ENCODE results near the gene CIAO1.
A peak's percentile ranks its signal among the peaks of the same experiment; 100 is the strongest.

The CIAO1 gene

DNA sequence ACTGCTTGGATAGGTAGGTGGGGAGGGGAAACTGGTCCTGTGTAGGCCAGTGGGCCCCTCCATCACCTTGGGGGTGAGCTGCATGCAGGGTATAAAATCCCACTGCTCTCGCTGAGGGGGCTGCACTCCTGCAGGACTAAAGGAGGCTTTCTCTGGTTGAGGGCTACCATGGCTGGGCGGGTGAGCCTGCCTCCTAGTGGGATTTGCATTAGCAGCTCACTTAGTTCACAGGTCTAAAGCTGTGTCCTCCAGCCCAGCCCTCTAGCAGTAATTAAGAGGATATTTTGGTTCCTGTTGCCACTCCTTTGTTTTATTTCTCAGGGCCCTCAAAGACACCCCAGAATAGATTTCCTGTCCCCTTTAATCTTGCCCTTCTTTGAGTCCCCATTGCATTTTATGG lies 24.8 kb upstream of the CIAO1 start:
- H3F3A ChIP-seq (ENCODE audit: low read depth) = no peaks in the 10 kb centered on the region
- H3K79me2 ChIP-seq (ENCODE audit: insufficient read depth, low read length) = no peaks in the 10 kb centered on the region
- H3K9ac ChIP-seq (ENCODE audit: low read depth, low read length, poor library complexity, severe bottlenecking) = peak overlapping the region; percentile 61
- TF ChIP-seq, protein P1, sequence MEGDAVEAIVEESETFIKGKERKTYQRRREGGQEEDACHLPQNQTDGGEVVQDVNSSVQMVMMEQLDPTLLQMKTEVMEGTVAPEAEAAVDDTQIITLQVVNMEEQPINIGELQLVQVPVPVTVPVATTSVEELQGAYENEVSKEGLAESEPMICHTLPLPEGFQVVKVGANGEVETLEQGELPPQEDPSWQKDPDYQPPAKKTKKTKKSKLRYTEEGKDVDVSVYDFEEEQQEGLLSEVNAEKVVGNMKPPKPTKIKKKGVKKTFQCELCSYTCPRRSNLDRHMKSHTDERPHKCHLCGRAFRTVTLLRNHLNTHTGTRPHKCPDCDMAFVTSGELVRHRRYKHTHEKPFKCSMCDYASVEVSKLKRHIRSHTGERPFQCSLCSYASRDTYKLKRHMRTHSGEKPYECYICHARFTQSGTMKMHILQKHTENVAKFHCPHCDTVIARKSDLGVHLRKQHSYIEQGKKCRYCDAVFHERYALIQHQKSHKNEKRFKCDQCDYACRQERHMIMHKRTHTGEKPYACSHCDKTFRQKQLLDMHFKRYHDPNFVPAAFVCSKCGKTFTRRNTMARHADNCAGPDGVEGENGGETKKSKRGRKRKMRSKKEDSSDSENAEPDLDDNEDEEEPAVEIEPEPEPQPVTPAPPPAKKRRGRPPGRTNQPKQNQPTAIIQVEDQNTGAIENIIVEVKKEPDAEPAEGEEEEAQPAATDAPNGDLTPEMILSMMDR (conservative IDR thresholded peaks at IDR 0.05; ENCODE audit: low read length) = 0 out of 2 replicates have a peak, but pooled peaks have one; percentile 14
- TF ChIP-seq EZH2phosphoT487 (IDR thresholded peaks at IDR 0.05; ENCODE audit: borderline replicate concordance) = no peak
- no peaks in the 10 kb centered on the region for H3K9me2 ChIP-seq (replicated peaks; ENCODE audit: low read depth, low read length)
- no peak overlapping the region for H2AFZ ChIP-seq (ENCODE audit: low read length)
- H3K27me3 ChIP-seq (ENCODE audit: insufficient read depth, low read length, poor library complexity, severe bottlenecking) = no peaks in the 10 kb centered on the region
- peak overlapping the region; percentile 75 for H3K4me2 ChIP-seq (ENCODE audit: low read depth, low read length, poor library complexity, severe bottlenecking)
- H3K9me3 ChIP-seq (ENCODE audit: insufficient read depth, low read depth, low read length) = no peaks in the 10 kb centered on the region
- H3K4me3 ChIP-seq (ENCODE audit: low read length, poor library complexity, severe bottlenecking) = no peak overlapping the region
- peaks cover 22% of the 10 kb centered on the region for H3K4me1 ChIP-seq (ENCODE audit: insufficient read depth, low read length, poor library complexity, severe bottlenecking)
- H4K20me1 ChIP-seq (ENCODE audit: insufficient read depth, low read length, poor library complexity, severe bottlenecking) = no peaks in the 10 kb centered on the region
- H3K36me3 ChIP-seq (ENCODE audit: insufficient read depth, low read length) = no peaks in the 10 kb centered on the region; the same call in 1 of the 2 replicates

- no peaks in the 10 kb centered on the region for H3K27me3 ChIP-seq (ENCODE audit: insufficient read depth, low read length, poor library complexity, severe bottlenecking)
- H3K4me1 ChIP-seq (ENCODE audit: insufficient read depth, low read length, poor library complexity, severe bottlenecking) = peaks cover 22% of the 10 kb centered on the region
- H2AFZ ChIP-seq (ENCODE audit: low read length) = no peak overlapping the region
- no peaks in the 10 kb centered on the region for H3K79me2 ChIP-seq (ENCODE audit: insufficient read depth, low read length)
- no peaks in the 10 kb centered on the region for H4K20me1 ChIP-seq (ENCODE audit: insufficient read depth, low read length, poor library complexity, severe bottlenecking)
- TF ChIP-seq, protein P1 (conservative IDR thresholded peaks at IDR 0.05; ENCODE audit: low read length) = no peak
- TF ChIP-seq EZH2phosphoT487 (IDR thresholded peaks at IDR 0.05; ENCODE audit: borderline replicate concordance) = no peak
- no peaks in the 10 kb centered on the region for H3K9me3 ChIP-seq (ENCODE audit: insufficient read depth, low read depth, low read length)
- H3K4me3 ChIP-seq (ENCODE audit: low read length, poor library complexity, severe bottlenecking) = peak overlapping the region; percentile 59
- no peaks in the 10 kb centered on the region for H3F3A ChIP-seq (ENCODE audit: low read depth)
- H3K36me3 ChIP-seq (ENCODE audit: insufficient read depth, low read length) = no peaks in the 10 kb centered on the region; the same call in 1 of the 2 replicates
- no peaks in the 10 kb centered on the region for H3K9me2 ChIP-seq (replicated peaks; ENCODE audit: low read depth, low read length)
- H3K4me2 ChIP-seq (ENCODE audit: low read depth, low read length, poor library complexity, severe bottlenecking) = peak overlapping the region; percentile 75
- peak overlapping the region; percentile 61 for H3K9ac ChIP-seq (ENCODE audit: low read depth, low read length, poor library complexity, severe bottlenecking)
Measured at GRCh38 chr2:96241900-96242611, 24.0 kb upstream of the CIAO1 start.

DNA sequence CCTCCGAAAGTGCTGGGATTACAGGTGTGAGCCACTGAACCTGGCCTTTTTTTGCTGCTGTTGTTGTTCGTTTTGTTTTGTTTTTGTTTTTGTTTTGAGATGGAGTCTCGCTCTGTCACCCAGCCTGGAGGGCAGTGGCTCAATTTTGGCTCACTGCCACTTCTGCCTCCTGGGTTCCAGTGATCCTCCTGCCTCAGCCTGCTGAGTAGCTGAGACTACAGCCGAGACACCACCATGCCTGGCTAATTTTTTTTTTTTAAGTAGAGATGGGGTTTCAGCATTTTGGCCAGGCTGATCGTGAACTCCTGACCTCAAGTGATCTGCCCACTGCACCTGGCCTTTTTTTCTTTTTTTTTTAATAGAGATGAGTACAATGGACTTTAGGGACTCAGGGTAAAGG lies 22.2 kb upstream of the CIAO1 start:
- Histone ChIP-seq H3K4me2 (ENCODE audit: low read depth, low read length, poor library complexity, severe bottlenecking) (no peak overlapping the region), H3K79me2 (ENCODE audit: insufficient read depth, low read length) (no peaks in the 10 kb centered on the region), H3K9me2 (replicated peaks; ENCODE audit: low read depth, low read length) (no peaks in the 10 kb centered on the region), H3K4me3 (ENCODE audit: low read length, poor library complexity, severe bottlenecking) (no peak overlapping the region), H3K9ac (ENCODE audit: low read depth, low read length, poor library complexity, severe bottlenecking) (no peak overlapping the region), H3K4me1 (ENCODE audit: insufficient read depth, low read length, poor library complexity, severe bottlenecking) (peaks cover 22% of the 10 kb centered on the region), H4K20me1 (ENCODE audit: insufficient read depth, low read length, poor library complexity, severe bottlenecking) (no peaks in the 10 kb centered on the region), H3K9me3 (ENCODE audit: insufficient read depth, low read depth, low read length) (no peaks in the 10 kb centered on the region), H3K27me3 (ENCODE audit: insufficient read depth, low read length, poor library complexity, severe bottlenecking) (no peaks in the 10 kb centered on the region), H3F3A (ENCODE audit: low read depth) (no peaks in the 10 kb centered on the region), H2AFZ (ENCODE audit: low read length) (no peak overlapping the region), H3K36me3 (ENCODE audit: insufficient read depth, low read length) (no peaks in the 10 kb centered on the region)
- TF ChIP-seq, protein P1 (conservative IDR thresholded peaks at IDR 0.05; ENCODE audit: low read length) = no peak
- no peak for TF ChIP-seq EZH2phosphoT487 (IDR thresholded peaks at IDR 0.05; ENCODE audit: borderline replicate concordance)

All from Loucy (cell line).